Esophagus squamous epithelium (tissue), 4 donors: ENCODE results near the gene CCDC88C.

ENCODE experiments used
- CTCF ChIP-seq, 6 experiments: fragments of 450-650 bp in 4 of 6; fragments of 200-600 bp in 2 of 6; sonication (generic) in 2 of 6; IDR thresholded peaks; one replicate each; pipeline ENCODE4 v1.5.1; 2016 to 2019; ENCODE audit warnings: antibody characterized with exemption in 6 of 6, mild to moderate bottlenecking in 4 of 6, moderate library complexity in 4 of 6
- POLR2A ChIP-seq, 4 donors: fragments of 450-650 bp; IDR thresholded peaks; one replicate each; pipeline ENCODE4 v1.6.1; 2017; ENCODE audit warnings: antibody characterized with exemption in 4 of 4, mild to moderate bottlenecking in 4 of 4, moderate library complexity in 3 of 4

DNA sequence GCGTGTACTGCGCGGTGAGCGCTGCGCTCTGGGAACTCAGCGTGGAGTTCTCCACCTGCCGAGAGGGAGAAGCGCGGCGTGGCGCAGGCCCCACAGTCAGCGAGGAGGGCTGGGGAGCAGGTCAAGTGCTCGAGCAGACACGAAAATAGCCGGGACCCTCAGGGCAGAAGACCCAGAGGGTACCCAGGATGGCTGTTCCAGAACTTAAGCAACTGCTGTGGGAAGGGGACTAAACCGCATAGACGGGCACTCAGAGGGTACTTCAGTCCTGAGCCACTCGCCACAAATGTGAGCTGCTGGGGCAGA lies 113.7 kb downstream of the CCDC88C start:
- TF ChIP-seq CTCF (IDR thresholded peaks at IDR 0.05), result no peak
- TF ChIP-seq POLR2A (IDR thresholded peaks at IDR 0.05), result no peak
